K562 (cell line): Measurements from ENCODE around the gene GMNN. TPM values are rescaled to one million over a fixed set of nuclear protein-coding genes. Genes with fewer than 3 reads are reported as not detected.

Experiments
- ARHGAP35 ChIP-seq: fragments of 450-650 bp; IDR thresholded peaks from 2 replicates; pipeline ENCODE4 v1.6.1; 2018; ENCODE audit not compliant: partially characterized antibody
- BACH1 ChIP-seq: fragments of 200-800 bp; sonication (Bioruptor generic); IDR thresholded peaks from 2 replicates; pipeline ENCODE4 v1.6.1; 2016; ENCODE audit warnings: missing genetic modification characterization, missing compliant biosample characterization
- CBX8 ChIP-seq: fragments of 200-600 bp; sonication (generic); IDR thresholded peaks from 2 replicates; pipeline ENCODE4 v1.6.1; 2012; ENCODE audit warnings: borderline replicate concordance, mixed run types, low read depth, mild to moderate bottlenecking, moderate library complexity, mixed read lengths, low read length, control low read depth, inconsistent platforms; ENCODE audit not compliant: poor library complexity, severe bottlenecking; ENCODE audit errors: extremely low read depth
- CSDE1 ChIP-seq, 2 experiments: fragments of 450-650 bp; IDR thresholded peaks; 2 replicates each; pipeline ENCODE4 v1.6.1; 2016; ENCODE audit warnings: mild to moderate bottlenecking in 1 of 2
- CXXC5 ChIP-seq: fragments of 250-450 bp; sonication (Bioruptor Pico); IDR thresholded peaks from 2 replicates; pipeline ENCODE4 v1.8.0; 2022; ENCODE audit warnings: inconsistent platforms, mild to moderate bottlenecking, moderate library complexity
- GATAD2B ChIP-seq: fragments of 450-650 bp; IDR thresholded peaks from 2 replicates; pipeline ENCODE4 v1.6.1; 2017; ENCODE audit warnings: mild to moderate bottlenecking, borderline replicate concordance
- PHF20 ChIP-seq: fragments of 450-650 bp; IDR thresholded peaks from 2 replicates; pipeline ENCODE4 v1.6.1; 2018; ENCODE audit not compliant: partially characterized antibody
- PREB ChIP-seq: sonication (generic); formaldehyde crosslinking; IDR thresholded peaks from 2 replicates; pipeline ENCODE4 v1.8.1; 2023; ENCODE audit warnings: mild to moderate bottlenecking, missing genetic modification reagents
- SOX6 ChIP-seq: fragments of 450-650 bp; IDR thresholded peaks from 2 replicates; pipeline ENCODE4 v1.6.1; 2014; ENCODE audit warnings: mild to moderate bottlenecking
- SPI1 ChIP-seq: IDR thresholded peaks from 2 replicates; pipeline ENCODE4 v1.6.1; 2011; ENCODE audit warnings: low read depth, low read length, control low read depth, borderline replicate concordance
- SRF ChIP-seq, 2 experiments: fragments of 250-450, 450-650 bp in 1 of 2; sonication (Bioruptor Pico) in 1 of 2; sonication (generic) in 1 of 2; formaldehyde crosslinking; IDR thresholded peaks; 2 replicates each; pipeline versions ENCODE4 v1.5.0 to v1.5.1; 2020 to 2022; ENCODE audit warnings: mild to moderate bottlenecking in 1 of 2, missing genetic modification reagents in 1 of 2
- TRIM24 ChIP-seq, 2 experiments: fragments of 450-650 bp; IDR thresholded peaks; 2 replicates each; pipeline ENCODE4 v1.6.1; 2016
- YBX1 ChIP-seq: fragments of 450-650 bp; IDR thresholded peaks from 2 replicates; pipeline ENCODE4 v1.7.1; 2016; ENCODE audit warnings: mild to moderate bottlenecking
- ZBTB17 ChIP-seq: fragments of 450-650 bp; formaldehyde crosslinking; IDR thresholded peaks from 2 replicates; pipeline ENCODE4 v1.4.0; 2020; ENCODE audit warnings: mild to moderate bottlenecking
- ZKSCAN1 ChIP-seq: fragments of 150-350 bp; IDR thresholded peaks from 2 replicates; pipeline ENCODE4 v1.6.1; 2016; ENCODE audit warnings: low read depth, low read length
- ZKSCAN3 ChIP-seq: fragments of 250-450 bp; sonication (Bioruptor Pico); IDR thresholded peaks from 2 replicates; pipeline ENCODE4 v1.4.0; 2020
- ZNF184 ChIP-seq: sonication (generic); formaldehyde crosslinking; IDR thresholded peaks from 2 replicates; pipeline ENCODE4 v1.5.0; 2020; ENCODE audit warnings: missing genetic modification reagents
- ZNF274 ChIP-seq: IDR thresholded peaks from 2 replicates; pipeline ENCODE4 v1.6.1; 2011; ENCODE audit warnings: low read depth, mild to moderate bottlenecking, low read length, moderate library complexity, borderline replicate concordance
- ZNF384 ChIP-seq: IDR thresholded peaks from 2 replicates; pipeline ENCODE4 v1.6.1; 2012; ENCODE audit warnings: low read depth, low read length, improper control_type of control experiment
- polyA plus RNA-seq, 8 experiments: library from polyadenylated mRNA; depleted of rRNA in 4 of 8; stranded (reverse) in 5 of 8; unstranded in 3 of 8; fragments of >200 nt; fragmentation: Nextera tagmentation in 2 of 8; fragmentation: Illumina TruSeq in 1 of 8; extraction: Ambion mirVana in 2 of 8; extraction: Trizol in 1 of 8; gene quantifications; 2 replicates each; pipeline versions ENCODE4 v1.2.1 to v1.2.3, GENCODE V29; 2011 to 2014; ENCODE audit warnings: inconsistent platforms in 1 of 8, missing spikeins in 1 of 8
- total RNA-seq, 7 experiments: library from RNA; depleted of rRNA in 6 of 7; stranded (reverse); fragments of >200 nt in 6 of 7; fragmentation: Illumina TruSeq in 2 of 7; extraction: Trizol in 2 of 7; gene quantifications; 2 replicates each; pipeline versions ENCODE4 v1.2.1 to v1.2.3, GENCODE V29; 2011 to 2021; ENCODE audit warnings: low replicate concordance in 1 of 7
- TF ChIP-seq, protein P1 (sequence below): sonication (generic); formaldehyde crosslinking; IDR thresholded peaks from 2 replicates; pipeline ENCODE4 v1.8.1; 2023; ENCODE audit warnings: mild to moderate bottlenecking, missing genetic modification reagents, moderate library complexity
- TF ChIP-seq, protein P2 (sequence below), 2 experiments: fragments of 450-650 bp in 1 of 2; sonication (generic) in 1 of 2; formaldehyde crosslinking; conservative IDR thresholded peaks; 2 replicates each; pipeline versions ENCODE4 v1.4.0 to v1.8.1; 2020 to 2022; ENCODE audit warnings: mild to moderate bottlenecking in 1 of 2, missing genetic modification reagents in 1 of 2
- TF ChIP-seq, protein P3 (sequence below): IDR thresholded peaks from 3 replicates; pipeline ENCODE4 v1.6.1; 2011; ENCODE audit warnings: borderline replicate concordance, mild to moderate bottlenecking, moderate library complexity; ENCODE audit not compliant: insufficient read length; ENCODE audit errors: extremely low read depth

The GMNN gene
- total and polyA plus RNA-seq, 9 of the 15 experiments (the other 6 are each of a cell fraction or from before 2014, with no cell fraction given), result 144 to 370 (median 210) TPM

- TF ChIP-seq, protein P1, sequence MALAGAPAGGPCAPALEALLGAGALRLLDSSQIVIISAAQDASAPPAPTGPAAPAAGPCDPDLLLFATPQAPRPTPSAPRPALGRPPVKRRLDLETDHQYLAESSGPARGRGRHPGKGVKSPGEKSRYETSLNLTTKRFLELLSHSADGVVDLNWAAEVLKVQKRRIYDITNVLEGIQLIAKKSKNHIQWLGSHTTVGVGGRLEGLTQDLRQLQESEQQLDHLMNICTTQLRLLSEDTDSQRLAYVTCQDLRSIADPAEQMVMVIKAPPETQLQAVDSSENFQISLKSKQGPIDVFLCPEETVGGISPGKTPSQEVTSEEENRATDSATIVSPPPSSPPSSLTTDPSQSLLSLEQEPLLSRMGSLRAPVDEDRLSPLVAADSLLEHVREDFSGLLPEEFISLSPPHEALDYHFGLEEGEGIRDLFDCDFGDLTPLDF (CRISPR knock-in tag), result peak; percentile 100
- TF ChIP-seq PREB (CRISPR knock-in tag), result no peak
- no peak for TF ChIP-seq ZBTB17 (CRISPR knock-in tag)
- no peak for TF ChIP-seq ZKSCAN3 (CRISPR knock-in tag)
- peak; percentile 7 to 40; a peak in 2 of 4 replicates for TF ChIP-seq SRF (CRISPR knock-in tag; IDR thresholded peaks at IDR 0.05)
- TF ChIP-seq SOX6, result 0 out of 2 replicates have a peak, but pooled peaks have one; percentile 41
- TF ChIP-seq ZKSCAN1, result no peak
- TF ChIP-seq, protein P2, sequence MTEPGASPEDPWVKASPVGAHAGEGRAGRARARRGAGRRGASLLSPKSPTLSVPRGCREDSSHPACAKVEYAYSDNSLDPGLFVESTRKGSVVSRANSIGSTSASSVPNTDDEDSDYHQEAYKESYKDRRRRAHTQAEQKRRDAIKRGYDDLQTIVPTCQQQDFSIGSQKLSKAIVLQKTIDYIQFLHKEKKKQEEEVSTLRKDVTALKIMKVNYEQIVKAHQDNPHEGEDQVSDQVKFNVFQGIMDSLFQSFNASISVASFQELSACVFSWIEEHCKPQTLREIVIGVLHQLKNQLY (CRISPR knock-in tag; conservative IDR thresholded peaks at IDR 0.05), result 0 out of 4 replicates have a peak, but pooled peaks of 1 of the 2 experiments have one; percentile 79
- no peak for TF ChIP-seq YBX1
- peak in 1 of 2 experiments; percentile 40; a peak in 1 of 4 replicates for TF ChIP-seq TRIM24 (IDR thresholded peaks at IDR 0.05)
- TF ChIP-seq CSDE1 (IDR thresholded peaks at IDR 0.05), result peak in 1 of 2 experiments; percentile 74; a peak in 2 of 4 replicates
- no peak for TF ChIP-seq ARHGAP35
- 0 out of 2 replicates have a peak, but pooled peaks have one; percentile 51 for TF ChIP-seq GATAD2B
- peak; percentile 87 for TF ChIP-seq CXXC5
- TF ChIP-seq ZNF274, result no peak
- no peak for TF ChIP-seq CBX8
- no peak for TF ChIP-seq BACH1 (tag)
- TF ChIP-seq ZNF184 (CRISPR knock-in tag), result no peak
- no peak for TF ChIP-seq ZNF384
- TF ChIP-seq SPI1, result peak; percentile 70
- TF ChIP-seq, protein P3, sequence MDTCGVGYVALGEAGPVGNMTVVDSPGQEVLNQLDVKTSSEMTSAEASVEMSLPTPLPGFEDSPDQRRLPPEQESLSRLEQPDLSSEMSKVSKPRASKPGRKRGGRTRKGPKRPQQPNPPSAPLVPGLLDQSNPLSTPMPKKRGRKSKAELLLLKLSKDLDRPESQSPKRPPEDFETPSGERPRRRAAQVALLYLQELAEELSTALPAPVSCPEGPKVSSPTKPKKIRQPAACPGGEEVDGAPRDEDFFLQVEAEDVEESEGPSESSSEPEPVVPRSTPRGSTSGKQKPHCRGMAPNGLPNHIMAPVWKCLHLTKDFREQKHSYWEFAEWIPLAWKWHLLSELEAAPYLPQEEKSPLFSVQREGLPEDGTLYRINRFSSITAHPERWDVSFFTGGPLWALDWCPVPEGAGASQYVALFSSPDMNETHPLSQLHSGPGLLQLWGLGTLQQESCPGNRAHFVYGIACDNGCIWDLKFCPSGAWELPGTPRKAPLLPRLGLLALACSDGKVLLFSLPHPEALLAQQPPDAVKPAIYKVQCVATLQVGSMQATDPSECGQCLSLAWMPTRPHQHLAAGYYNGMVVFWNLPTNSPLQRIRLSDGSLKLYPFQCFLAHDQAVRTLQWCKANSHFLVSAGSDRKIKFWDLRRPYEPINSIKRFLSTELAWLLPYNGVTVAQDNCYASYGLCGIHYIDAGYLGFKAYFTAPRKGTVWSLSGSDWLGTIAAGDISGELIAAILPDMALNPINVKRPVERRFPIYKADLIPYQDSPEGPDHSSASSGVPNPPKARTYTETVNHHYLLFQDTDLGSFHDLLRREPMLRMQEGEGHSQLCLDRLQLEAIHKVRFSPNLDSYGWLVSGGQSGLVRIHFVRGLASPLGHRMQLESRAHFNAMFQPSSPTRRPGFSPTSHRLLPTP, result no peak
- no peak for TF ChIP-seq PHF20
Measured at GRCh38 chr6:24774696-24775519, at the start of gene GMNN (continued).
